Activated CD8-positive, alpha-beta T cell treated with anti-CD3 and anti-CD28 coated beads for 36 hours (primary cell): Measurements from ENCODE around the gene BHLHE23. TPM values are rescaled to one million over a fixed set of nuclear protein-coding genes. Genes with fewer than 3 reads are reported as not detected.
"Not testable (repeated sequence)": the region's sequence is repeated elsewhere in the genome, so short reads cannot be mapped to it uniquely, and the experiment has no call there.

Source experiments
- ATAC-seq: fragments of 200-7000 bp; cut with Tn5 transposase; one replicate; pipeline ENCODE4 v1.10.0; 2021; ENCODE audit warnings: mild to moderate bottlenecking, moderate library complexity
- CTCF ChIA-PET: fragments of 350-600 bp; sonication (Branson Sonifier 250); formaldehyde crosslinking; loops from one replicate; lab custom pipeline; 2021; ENCODE audit warnings: antibody characterized with exemption; lab: Charles Lee
- POLR2A ChIA-PET: fragments of 350-600 bp; sonication (Branson Sonifier 250); formaldehyde crosslinking; loops from one replicate; lab custom pipeline; 2021; ENCODE audit warnings: antibody characterized with exemption; lab: Charles Lee
- DNase-seq: peaks from one replicate; pipeline ENCODE4 v3.0.0-alpha.2; 2020
- H3K27ac Mint-ChIP-seq: one replicate; pipeline ENCODE4 v1.8.0; 2021; ENCODE audit warnings: mild to moderate bottlenecking, mixed read lengths
- H3K27me3 Mint-ChIP-seq: one replicate; pipeline ENCODE4 v1.8.0; 2021; ENCODE audit warnings: mixed read lengths
- H3K36me3 Mint-ChIP-seq: one replicate; pipeline ENCODE4 v1.8.0; 2021; ENCODE audit warnings: low read depth, mixed read lengths
- H3K4me1 Mint-ChIP-seq: one replicate; pipeline ENCODE4 v1.8.0; 2021; ENCODE audit warnings: low read depth, mixed read lengths
- H3K4me3 Mint-ChIP-seq: one replicate; pipeline ENCODE4 v1.8.0; 2021; ENCODE audit warnings: mild to moderate bottlenecking, moderate library complexity, mixed read lengths
- H3K9me3 Mint-ChIP-seq: one replicate; pipeline ENCODE4 v1.8.0; 2021; ENCODE audit warnings: mixed read lengths
- intact Hi-C: fragments of 100-400 bp; cut with micrococcal nuclease; formaldehyde crosslinking; loops from one replicate; pipeline ENCODE4 v1.10.0; 2022
- total RNA-seq, 2 experiments: library from RNA; stranded (reverse); gene quantifications; one replicate each; pipeline ENCODE4 v1.2.3, GENCODE V29; 2021
- TF ChIP-seq, protein P1 (sequence below): fragments of 200-600 bp; IDR thresholded peaks from one replicate; pipeline ENCODE4 v1.8.0; 2022; ENCODE audit warnings: antibody characterized with exemption, mild to moderate bottlenecking

BHLHE23 gene
- total RNA-seq, 2 experiments from 2014 or later: not detected

DNA sequence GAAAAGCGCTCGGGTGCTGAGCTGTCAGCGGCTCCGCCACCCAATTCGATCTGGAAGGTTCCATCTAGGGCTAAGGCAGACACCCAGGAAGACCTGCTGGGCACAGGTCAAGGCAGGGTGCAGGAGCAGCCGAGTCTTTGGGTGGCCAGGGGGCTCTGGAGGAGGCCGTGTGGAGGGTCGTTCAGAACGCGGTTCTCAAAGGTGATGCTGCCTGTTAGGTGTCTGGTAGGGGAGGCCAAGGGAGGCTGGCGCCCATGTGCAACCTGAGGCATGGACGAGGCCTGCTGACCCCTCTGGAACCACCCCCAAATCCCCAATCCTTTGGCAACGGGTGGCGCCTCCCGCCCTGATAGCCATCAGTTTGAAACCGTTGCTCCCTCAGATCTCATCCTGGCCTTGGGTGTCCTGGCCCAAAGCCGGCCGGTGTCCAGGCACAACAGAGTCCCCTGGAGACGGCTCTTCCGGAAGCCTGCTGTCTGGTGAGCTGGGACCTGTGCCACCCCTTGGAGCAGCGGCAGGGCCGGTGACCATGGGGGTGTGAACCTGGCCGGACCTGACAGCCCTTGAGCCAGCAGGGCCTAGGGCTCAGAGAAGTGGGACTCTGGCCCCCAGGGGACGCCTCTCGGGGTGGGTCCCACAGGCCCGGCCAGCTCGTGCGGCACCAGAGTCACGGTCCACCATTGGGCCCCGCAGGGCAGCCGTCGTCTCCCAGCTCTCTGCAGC lies 43.7 kb downstream of the BHLHE23 start:
- H3K36me3 Mint-ChIP-seq: peaks cover 14% of the 10 kb centered on the region
- ChIA-PET POLR2A (interaction anchor here (0.8 to 1.1 kb wide), 2 partner anchors 9 to 224 kb away, joined by 3 read pairs; no protein-coding TSS in a partner anchor), CTCF (interaction anchor here (1.6 kb wide), 1 partner anchor 46 kb away, joined by 4 read pairs; no protein-coding TSS in a partner anchor)
- H3K9me3 Mint-ChIP-seq: no peaks in the 10 kb centered on the region
- H3K27me3 Mint-ChIP-seq: no peaks in the 10 kb centered on the region
- H3K27ac Mint-ChIP-seq: no peak overlapping the region
- ATAC-seq (no peak), DNase-seq (no peak)
- H3K4me3 Mint-ChIP-seq: no peak overlapping the region
- intact Hi-C loops: no loop called here
- H3K4me1 Mint-ChIP-seq: peaks cover 5% of the 10 kb centered on the region
- TF ChIP-seq, protein P1, sequence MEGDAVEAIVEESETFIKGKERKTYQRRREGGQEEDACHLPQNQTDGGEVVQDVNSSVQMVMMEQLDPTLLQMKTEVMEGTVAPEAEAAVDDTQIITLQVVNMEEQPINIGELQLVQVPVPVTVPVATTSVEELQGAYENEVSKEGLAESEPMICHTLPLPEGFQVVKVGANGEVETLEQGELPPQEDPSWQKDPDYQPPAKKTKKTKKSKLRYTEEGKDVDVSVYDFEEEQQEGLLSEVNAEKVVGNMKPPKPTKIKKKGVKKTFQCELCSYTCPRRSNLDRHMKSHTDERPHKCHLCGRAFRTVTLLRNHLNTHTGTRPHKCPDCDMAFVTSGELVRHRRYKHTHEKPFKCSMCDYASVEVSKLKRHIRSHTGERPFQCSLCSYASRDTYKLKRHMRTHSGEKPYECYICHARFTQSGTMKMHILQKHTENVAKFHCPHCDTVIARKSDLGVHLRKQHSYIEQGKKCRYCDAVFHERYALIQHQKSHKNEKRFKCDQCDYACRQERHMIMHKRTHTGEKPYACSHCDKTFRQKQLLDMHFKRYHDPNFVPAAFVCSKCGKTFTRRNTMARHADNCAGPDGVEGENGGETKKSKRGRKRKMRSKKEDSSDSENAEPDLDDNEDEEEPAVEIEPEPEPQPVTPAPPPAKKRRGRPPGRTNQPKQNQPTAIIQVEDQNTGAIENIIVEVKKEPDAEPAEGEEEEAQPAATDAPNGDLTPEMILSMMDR: no peak

DNA sequence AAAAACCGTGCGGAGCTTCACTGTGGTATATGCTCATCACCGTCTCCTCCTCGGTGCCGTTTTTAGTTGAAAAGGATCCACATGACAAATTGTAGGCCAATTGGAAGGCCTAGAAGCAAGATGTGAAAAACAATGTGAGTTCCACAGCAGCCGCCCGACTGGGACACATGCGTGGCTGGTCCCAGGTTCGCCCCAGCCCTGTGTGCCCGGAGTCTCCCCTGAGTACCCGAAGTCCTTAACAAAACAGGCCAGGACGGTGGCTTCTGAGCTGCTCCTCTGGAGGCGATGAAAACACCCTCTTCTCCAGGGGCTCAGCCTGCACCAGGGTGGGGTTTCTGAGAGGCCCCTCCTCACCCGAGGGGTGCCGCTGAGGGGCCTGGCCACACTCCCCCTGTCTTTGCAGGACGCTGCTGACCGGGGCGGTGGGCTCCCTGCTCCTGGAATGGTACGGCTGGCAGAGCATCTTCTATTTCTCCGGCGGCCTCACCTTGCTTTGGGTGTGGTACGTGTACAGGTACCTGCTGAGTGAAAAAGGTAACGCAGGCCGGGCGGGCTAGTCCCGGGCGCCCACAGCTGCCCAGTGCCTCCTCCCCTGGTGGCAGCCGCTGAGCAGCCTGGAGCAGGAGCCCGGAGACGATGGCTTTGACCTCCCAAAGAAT lies 44.4 kb downstream of the BHLHE23 start:
- DNase-seq (no peak), ATAC-seq (no peak)
- no peak overlapping the region for H3K4me3 Mint-ChIP-seq
- TF ChIP-seq, protein P1: no peak
- ChIA-PET POLR2A (no interaction called here), CTCF (interaction anchor here (1.6 kb wide), 1 partner anchor 46 kb away, joined by 4 read pairs; no protein-coding TSS in a partner anchor)
- intact Hi-C loops: no loop called here
- peaks cover 11% of the 10 kb centered on the region for H3K4me1 Mint-ChIP-seq
- H3K27ac Mint-ChIP-seq: no peak overlapping the region
- no peaks in the 10 kb centered on the region for H3K27me3 Mint-ChIP-seq
- H3K36me3 Mint-ChIP-seq: peaks cover 21% of the 10 kb centered on the region
- H3K9me3 Mint-ChIP-seq: no peaks in the 10 kb centered on the region

DNA sequence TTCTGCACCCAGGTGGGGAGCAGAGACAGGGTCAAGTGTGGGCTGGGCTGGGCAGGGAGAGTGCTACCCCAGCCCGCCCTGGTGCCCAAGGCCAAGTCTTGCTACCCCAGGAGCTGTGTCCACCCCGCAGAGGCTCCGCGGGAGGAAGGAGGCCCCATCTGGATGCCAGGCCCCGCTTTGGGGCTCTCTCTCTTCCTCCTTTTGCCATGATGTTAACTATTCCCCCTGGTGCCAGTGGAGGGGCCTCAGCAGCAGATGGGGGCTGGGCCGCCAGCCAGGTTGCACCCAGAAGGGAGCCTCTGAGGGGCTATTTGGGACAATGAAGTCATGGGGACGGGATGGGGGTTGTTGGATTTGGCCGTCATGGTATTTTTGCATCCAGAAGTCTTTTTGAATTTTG lies 45.0 kb downstream of the BHLHE23 start:
- H3K4me3 Mint-ChIP-seq: no peak overlapping the region
- H3K27me3 Mint-ChIP-seq: no peaks in the 10 kb centered on the region
- H3K27ac Mint-ChIP-seq: no peak overlapping the region
- H3K36me3 Mint-ChIP-seq: peaks cover 23% of the 10 kb centered on the region
- DNase-seq: no peak
- CTCF ChIA-PET: interaction anchor here (1.6 kb wide), 1 partner anchor 47 kb away, joined by 4 read pairs; no protein-coding TSS in a partner anchor
- ATAC-seq: no peak
- POLR2A ChIA-PET: no interaction called here
- H3K9me3 Mint-ChIP-seq: no peaks in the 10 kb centered on the region
- intact Hi-C loops: no loop called here
- TF ChIP-seq, protein P1: no peak
- H3K4me1 Mint-ChIP-seq: peaks cover 11% of the 10 kb centered on the region

DNA sequence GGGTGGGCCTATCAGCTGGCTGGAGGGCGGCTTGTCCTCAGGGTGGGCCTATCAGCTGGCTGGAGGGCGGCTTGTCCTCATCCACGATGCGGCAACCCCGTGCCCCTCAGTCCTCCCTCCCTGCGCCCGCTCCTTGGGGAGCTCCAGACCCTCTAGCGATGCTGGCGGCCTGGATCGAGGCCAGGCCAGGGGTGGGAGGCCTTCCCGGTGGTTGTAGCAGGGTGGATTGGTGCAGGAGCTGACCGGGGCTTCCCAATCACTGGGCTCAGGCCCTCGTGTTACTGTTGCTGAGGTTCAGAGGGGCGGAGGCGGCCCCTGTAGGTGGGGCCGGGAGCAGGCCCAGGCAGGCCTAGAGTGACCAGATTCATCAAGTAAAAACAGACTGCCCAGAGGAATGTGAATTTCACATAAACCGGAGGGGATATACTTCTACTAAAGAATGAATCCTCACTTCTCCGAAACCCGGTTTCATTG lies 45.4 kb downstream of the BHLHE23 start:
- intact Hi-C loops: no loop called here
- CTCF ChIA-PET: interaction anchor here (3.2 kb wide), 1 partner anchor 11 kb away, joined by 13 read pairs; no protein-coding TSS in a partner anchor

DNA sequence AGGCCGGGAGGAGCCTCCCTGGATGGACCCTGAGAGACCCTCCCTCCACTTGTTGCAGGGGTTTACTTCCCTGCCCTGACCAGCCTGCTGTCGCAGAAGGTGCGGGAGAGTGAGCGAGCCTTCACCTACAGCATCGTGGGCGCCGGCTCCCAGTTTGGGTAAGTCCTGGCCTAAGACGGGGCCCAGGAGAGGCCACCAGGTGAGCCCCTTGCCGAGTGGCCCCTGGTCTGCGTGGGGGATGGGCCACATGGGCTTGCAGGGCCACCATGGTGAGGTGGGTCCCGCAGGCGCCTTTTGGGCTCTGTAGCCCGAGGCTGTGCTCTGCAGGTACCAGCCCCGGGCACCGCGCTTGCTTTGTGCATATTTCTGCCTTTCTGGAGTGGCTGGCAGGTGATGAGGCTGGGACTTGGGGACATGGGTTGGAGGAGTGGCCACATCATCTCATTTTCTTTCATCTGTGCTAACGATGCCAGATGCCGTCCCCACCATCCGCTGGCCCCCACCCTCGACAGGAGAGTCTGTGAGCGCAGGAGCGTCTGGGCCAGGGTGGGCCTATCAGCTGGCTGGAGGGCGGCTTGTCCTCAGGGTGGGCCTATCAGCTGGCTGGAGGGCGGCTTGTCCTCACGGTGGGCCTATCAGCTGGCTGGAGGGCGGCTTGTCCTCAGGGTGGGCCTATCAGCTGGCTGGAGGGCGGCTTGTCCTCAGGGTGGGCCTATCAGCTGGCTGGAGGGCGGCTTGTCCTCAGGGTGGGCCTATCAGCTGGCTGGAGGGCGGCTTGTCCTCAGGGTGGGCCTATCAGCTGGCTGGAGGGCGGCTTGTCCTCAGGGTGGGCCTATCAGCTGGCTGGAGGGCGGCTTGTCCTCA lies 46.1 kb downstream of the BHLHE23 start:
- H3K27me3 Mint-ChIP-seq, H3K4me3 Mint-ChIP-seq, H3K27ac Mint-ChIP-seq, H3K9me3 Mint-ChIP-seq, DNase-seq, intact Hi-C loops, ATAC-seq: not testable (repeated sequence)
- ChIA-PET POLR2A (interaction anchor here (1.4 to 2.1 kb wide), 2 partner anchors 10 to 12 kb away, joined by 4 to 10 read pairs; no protein-coding TSS in a partner anchor), CTCF (interaction anchor here (3.2 kb wide), 1 partner anchor 12 kb away, joined by 13 read pairs; no protein-coding TSS in a partner anchor)
- peaks cover 30% of the 10 kb centered on the region for H3K36me3 Mint-ChIP-seq
- peaks cover 11% of the 10 kb centered on the region for H3K4me1 Mint-ChIP-seq

More for the DNA sequence above, 45.4 kb downstream of the BHLHE23 start:
- TF ChIP-seq, protein P1: no peak
- H3K27me3 Mint-ChIP-seq: no peaks in the 10 kb centered on the region
- no peak overlapping the region for H3K27ac Mint-ChIP-seq
- POLR2A ChIA-PET: interaction anchor here (2.1 kb wide), 1 partner anchor 9 kb away, joined by 10 read pairs; no protein-coding TSS in a partner anchor
- peaks cover 26% of the 10 kb centered on the region for H3K36me3 Mint-ChIP-seq
- ATAC-seq (no peak), DNase-seq (no peak)
- H3K9me3 Mint-ChIP-seq: no peaks in the 10 kb centered on the region
- H3K4me3 Mint-ChIP-seq: no peak overlapping the region
- peaks cover 11% of the 10 kb centered on the region for H3K4me1 Mint-ChIP-seq
